GM23338 (cell line): ENCODE results near the gene PXMP2.

Source experiments
- CREB1 ChIP-seq: fragments of 250-450 bp; sonication (Bioruptor Pico); IDR thresholded peaks from 2 replicates; pipeline ENCODE4 v1.5.0; 2020; ENCODE audit warnings: low read depth, mild to moderate bottlenecking, moderate library complexity
- EZH2 ChIP-seq: fragments of 200-600 bp; sonication (generic); IDR thresholded peaks from one replicate; pipeline ENCODE4 v1.8.0; 2017; ENCODE audit warnings: antibody characterized with exemption, mild to moderate bottlenecking, low read depth; ENCODE audit not compliant: unreplicated experiment
- EZH2phosphoT487 ChIP-seq: fragments of 200-600 bp; sonication (generic); IDR thresholded peaks from one replicate; pipeline ENCODE4 v1.8.1; 2018; ENCODE audit warnings: antibody characterized with exemption; ENCODE audit not compliant: unreplicated experiment
- JUNB ChIP-seq: IDR thresholded peaks from one replicate; pipeline ENCODE4 v1.6.1; 2016; ENCODE audit warnings: antibody characterized with exemption; ENCODE audit not compliant: unreplicated experiment
- NANOG ChIP-seq: IDR thresholded peaks from 2 replicates; pipeline ENCODE4 v1.6.1; 2016; ENCODE audit warnings: antibody characterized with exemption, borderline replicate concordance
- POLR2AphosphoS5 ChIP-seq: IDR thresholded peaks from 2 replicates; pipeline ENCODE4 v1.6.1; 2016; ENCODE audit warnings: antibody characterized with exemption, low read depth
- STAT1 ChIP-seq: IDR thresholded peaks from one replicate; pipeline ENCODE4 v1.6.1; 2016; ENCODE audit warnings: antibody characterized with exemption; ENCODE audit not compliant: unreplicated experiment
- ZNF114 ChIP-seq: fragments of 250-450 bp; sonication (Bioruptor Pico); IDR thresholded peaks from 2 replicates; pipeline ENCODE4 v1.5.0; 2020; ENCODE audit warnings: mild to moderate bottlenecking, moderate library complexity
- ZNF331 ChIP-seq: fragments of 250-450 bp; sonication (Bioruptor Pico); IDR thresholded peaks from 2 replicates; pipeline ENCODE4 v1.5.0; 2020; ENCODE audit warnings: low read depth, mild to moderate bottlenecking, moderate library complexity
- TF ChIP-seq, protein P1 (sequence below), 2 experiments: fragments of 200-600 bp in 1 of 2; sonication (generic) in 1 of 2; conservative IDR thresholded peaks; 2 replicates each; pipeline versions ENCODE4 v1.5.1 to v1.6.1; 2016 to 2017; ENCODE audit warnings: antibody characterized with exemption in 2 of 2, low read depth in 2 of 2, mild to moderate bottlenecking in 2 of 2, moderate library complexity in 1 of 2
- TF ChIP-seq, protein P2 (sequence below): IDR thresholded peaks from one replicate; pipeline ENCODE4 v1.6.1; 2018; ENCODE audit warnings: antibody characterized with exemption; ENCODE audit not compliant: unreplicated experiment
- TF ChIP-seq, protein P3 (sequence below): IDR thresholded peaks from 2 replicates; pipeline ENCODE4 v1.6.1; 2016; ENCODE audit warnings: antibody characterized with exemption

DNA sequence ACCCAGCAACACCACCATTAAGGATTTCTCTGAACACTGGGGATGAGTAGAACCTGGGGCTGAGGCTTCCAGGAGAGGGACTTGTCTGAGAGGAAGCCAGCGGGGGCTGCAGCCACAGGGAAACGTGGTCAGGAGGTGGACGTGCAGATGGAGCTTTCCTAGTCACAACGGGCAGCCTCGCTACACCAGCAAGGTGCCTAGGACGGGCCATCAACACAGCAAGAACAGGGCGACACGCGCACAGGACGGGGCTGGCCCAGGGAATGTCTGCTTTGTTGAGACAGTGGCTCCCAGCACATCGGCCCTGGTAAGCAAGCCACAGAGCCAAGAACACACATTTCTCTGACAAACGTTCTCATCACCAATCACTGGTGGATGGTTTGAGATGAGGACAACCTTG is 49.0 kb downstream of the PXMP2 start:
- TF ChIP-seq EZH2 (no peak), EZH2phosphoT487 (no peak), POLR2AphosphoS5 (no peak), NANOG (no peak), JUNB (no peak), CREB1 (CRISPR knock-in tag) (no peak), ZNF114 (CRISPR knock-in tag) (no peak), STAT1 (no peak), ZNF331 (no peak)
- TF ChIP-seq, protein P1, sequence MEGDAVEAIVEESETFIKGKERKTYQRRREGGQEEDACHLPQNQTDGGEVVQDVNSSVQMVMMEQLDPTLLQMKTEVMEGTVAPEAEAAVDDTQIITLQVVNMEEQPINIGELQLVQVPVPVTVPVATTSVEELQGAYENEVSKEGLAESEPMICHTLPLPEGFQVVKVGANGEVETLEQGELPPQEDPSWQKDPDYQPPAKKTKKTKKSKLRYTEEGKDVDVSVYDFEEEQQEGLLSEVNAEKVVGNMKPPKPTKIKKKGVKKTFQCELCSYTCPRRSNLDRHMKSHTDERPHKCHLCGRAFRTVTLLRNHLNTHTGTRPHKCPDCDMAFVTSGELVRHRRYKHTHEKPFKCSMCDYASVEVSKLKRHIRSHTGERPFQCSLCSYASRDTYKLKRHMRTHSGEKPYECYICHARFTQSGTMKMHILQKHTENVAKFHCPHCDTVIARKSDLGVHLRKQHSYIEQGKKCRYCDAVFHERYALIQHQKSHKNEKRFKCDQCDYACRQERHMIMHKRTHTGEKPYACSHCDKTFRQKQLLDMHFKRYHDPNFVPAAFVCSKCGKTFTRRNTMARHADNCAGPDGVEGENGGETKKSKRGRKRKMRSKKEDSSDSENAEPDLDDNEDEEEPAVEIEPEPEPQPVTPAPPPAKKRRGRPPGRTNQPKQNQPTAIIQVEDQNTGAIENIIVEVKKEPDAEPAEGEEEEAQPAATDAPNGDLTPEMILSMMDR (conservative IDR thresholded peaks at IDR 0.05; ENCODE audit: low read depth in 2 of 2): no peak
- TF ChIP-seq, protein P2, sequence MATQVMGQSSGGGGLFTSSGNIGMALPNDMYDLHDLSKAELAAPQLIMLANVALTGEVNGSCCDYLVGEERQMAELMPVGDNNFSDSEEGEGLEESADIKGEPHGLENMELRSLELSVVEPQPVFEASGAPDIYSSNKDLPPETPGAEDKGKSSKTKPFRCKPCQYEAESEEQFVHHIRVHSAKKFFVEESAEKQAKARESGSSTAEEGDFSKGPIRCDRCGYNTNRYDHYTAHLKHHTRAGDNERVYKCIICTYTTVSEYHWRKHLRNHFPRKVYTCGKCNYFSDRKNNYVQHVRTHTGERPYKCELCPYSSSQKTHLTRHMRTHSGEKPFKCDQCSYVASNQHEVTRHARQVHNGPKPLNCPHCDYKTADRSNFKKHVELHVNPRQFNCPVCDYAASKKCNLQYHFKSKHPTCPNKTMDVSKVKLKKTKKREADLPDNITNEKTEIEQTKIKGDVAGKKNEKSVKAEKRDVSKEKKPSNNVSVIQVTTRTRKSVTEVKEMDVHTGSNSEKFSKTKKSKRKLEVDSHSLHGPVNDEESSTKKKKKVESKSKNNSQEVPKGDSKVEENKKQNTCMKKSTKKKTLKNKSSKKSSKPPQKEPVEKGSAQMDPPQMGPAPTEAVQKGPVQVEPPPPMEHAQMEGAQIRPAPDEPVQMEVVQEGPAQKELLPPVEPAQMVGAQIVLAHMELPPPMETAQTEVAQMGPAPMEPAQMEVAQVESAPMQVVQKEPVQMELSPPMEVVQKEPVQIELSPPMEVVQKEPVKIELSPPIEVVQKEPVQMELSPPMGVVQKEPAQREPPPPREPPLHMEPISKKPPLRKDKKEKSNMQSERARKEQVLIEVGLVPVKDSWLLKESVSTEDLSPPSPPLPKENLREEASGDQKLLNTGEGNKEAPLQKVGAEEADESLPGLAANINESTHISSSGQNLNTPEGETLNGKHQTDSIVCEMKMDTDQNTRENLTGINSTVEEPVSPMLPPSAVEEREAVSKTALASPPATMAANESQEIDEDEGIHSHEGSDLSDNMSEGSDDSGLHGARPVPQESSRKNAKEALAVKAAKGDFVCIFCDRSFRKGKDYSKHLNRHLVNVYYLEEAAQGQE: no peak
- TF ChIP-seq, protein P3, sequence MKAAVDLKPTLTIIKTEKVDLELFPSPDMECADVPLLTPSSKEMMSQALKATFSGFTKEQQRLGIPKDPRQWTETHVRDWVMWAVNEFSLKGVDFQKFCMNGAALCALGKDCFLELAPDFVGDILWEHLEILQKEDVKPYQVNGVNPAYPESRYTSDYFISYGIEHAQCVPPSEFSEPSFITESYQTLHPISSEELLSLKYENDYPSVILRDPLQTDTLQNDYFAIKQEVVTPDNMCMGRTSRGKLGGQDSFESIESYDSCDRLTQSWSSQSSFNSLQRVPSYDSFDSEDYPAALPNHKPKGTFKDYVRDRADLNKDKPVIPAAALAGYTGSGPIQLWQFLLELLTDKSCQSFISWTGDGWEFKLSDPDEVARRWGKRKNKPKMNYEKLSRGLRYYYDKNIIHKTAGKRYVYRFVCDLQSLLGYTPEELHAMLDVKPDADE: no peak
